WTC11 (cell line): ENCODE results near the gene TDRKH.

Source experiments
- NR3C1 ChIP-seq: sonication (generic); formaldehyde crosslinking; conservative IDR thresholded peaks from 2 replicates; pipeline ENCODE4 v1.8.1; 2023; ENCODE audit warnings: low read depth, mild to moderate bottlenecking, missing genetic modification reagents
- TP53 ChIP-seq: sonication (generic); formaldehyde crosslinking; IDR thresholded peaks from 2 replicates; pipeline ENCODE4 v1.8.1; 2023; ENCODE audit warnings: mild to moderate bottlenecking, missing genetic modification reagents

GRCh38 chr1:151816548-151817352 lies 26.4 kb upstream of the TDRKH start:
- no peak for TF ChIP-seq TP53 (CRISPR knock-in tag)
- TF ChIP-seq NR3C1 (CRISPR knock-in tag) = no peak
